K562 (cell line): ENCODE results near the gene HBQ1. TPM values are rescaled to one million over a fixed set of nuclear protein-coding genes. Genes with fewer than 3 reads are reported as not detected.

Experiments used
- BHLHE40 ChIP-seq: IDR thresholded peaks from 2 replicates; pipeline ENCODE4 v1.6.1; 2011; ENCODE audit warnings: low read length, improper control_type of control experiment
- CREBBP ChIP-seq: IDR thresholded peaks from one replicate; pipeline ENCODE4 v1.6.1; 2012; ENCODE audit warnings: low read depth, mild to moderate bottlenecking, control low read depth, inconsistent platforms, low read length
- ETS2 ChIP-seq: IDR thresholded peaks from 2 replicates; pipeline ENCODE4 v1.6.1; 2016; ENCODE audit warnings: borderline replicate concordance, missing genetic modification characterization, mild to moderate bottlenecking, moderate library complexity, missing compliant biosample characterization; ENCODE audit not compliant: poor library complexity, severe bottlenecking
- MBD2 ChIP-seq: sonication (generic); IDR thresholded peaks from 2 replicates; pipeline ENCODE4 v1.6.1; 2016; ENCODE audit warnings: low read depth, borderline replicate concordance
- PML ChIP-seq: IDR thresholded peaks from 2 replicates; pipeline ENCODE4 v1.6.1; 2012; ENCODE audit warnings: low read length, inconsistent platforms
- TOE1 ChIP-seq, 2 experiments: fragments of 450-650 bp in 1 of 2; sonication (generic) in 1 of 2; formaldehyde crosslinking in 1 of 2; IDR thresholded peaks; 2 replicates each; pipeline versions ENCODE4 v1.7.1 to v1.8.0; 2016 to 2022; ENCODE audit warnings: borderline replicate concordance in 2 of 2, mild to moderate bottlenecking in 2 of 2, antibody characterized with exemption in 1 of 2, inconsistent platforms in 1 of 2, low read depth in 1 of 2, missing genetic modification reagents in 1 of 2, moderate library complexity in 1 of 2
- ZBTB7A ChIP-seq: IDR thresholded peaks from 2 replicates; pipeline ENCODE4 v1.6.1; 2011; ENCODE audit warnings: low read depth, mild to moderate bottlenecking, low read length, moderate library complexity, borderline replicate concordance; ENCODE audit not compliant: control insufficient read depth
- ZFP36 ChIP-seq: fragments of 150-350 bp; IDR thresholded peaks from 2 replicates; pipeline ENCODE4 v1.6.1; 2018; ENCODE audit warnings: low read length, low read depth; ENCODE audit not compliant: partially characterized antibody
- ZNF124 ChIP-seq: sonication (generic); formaldehyde crosslinking; IDR thresholded peaks from 2 replicates; pipeline ENCODE4 v1.8.1; 2022; ENCODE audit warnings: missing genetic modification reagents
- ZNF212 ChIP-seq: fragments of 450-650 bp; formaldehyde crosslinking; IDR thresholded peaks from 2 replicates; pipeline ENCODE4 v1.4.0; 2020; ENCODE audit warnings: mild to moderate bottlenecking
- ZNF444 ChIP-seq: fragments of 250-450 bp; sonication (Bioruptor Pico); IDR thresholded peaks from 2 replicates; pipeline ENCODE4 v1.4.0; 2020; ENCODE audit warnings: mild to moderate bottlenecking, moderate library complexity
- polyA plus RNA-seq, 8 experiments: library from polyadenylated mRNA; depleted of rRNA in 4 of 8; stranded (reverse) in 5 of 8; unstranded in 3 of 8; fragments of >200 nt; fragmentation: Nextera tagmentation in 2 of 8; fragmentation: Illumina TruSeq in 1 of 8; extraction: Ambion mirVana in 2 of 8; extraction: Trizol in 1 of 8; gene quantifications; 2 replicates each; pipeline versions ENCODE4 v1.2.1 to v1.2.3, GENCODE V29; 2011 to 2014; ENCODE audit warnings: inconsistent platforms in 1 of 8, missing spikeins in 1 of 8
- total RNA-seq, 7 experiments: library from RNA; depleted of rRNA in 6 of 7; stranded (reverse); fragments of >200 nt in 6 of 7; fragmentation: Illumina TruSeq in 2 of 7; extraction: Trizol in 2 of 7; gene quantifications; 2 replicates each; pipeline versions ENCODE4 v1.2.1 to v1.2.3, GENCODE V29; 2011 to 2021; ENCODE audit warnings: low replicate concordance in 1 of 7
- TF ChIP-seq, protein P1 (sequence below): sonication (generic); formaldehyde crosslinking; IDR thresholded peaks from 2 replicates; pipeline ENCODE4 v1.8.0; 2023; ENCODE audit warnings: missing genetic modification reagents, mild to moderate bottlenecking, borderline replicate concordance
- TF ChIP-seq, protein P2 (sequence below): fragments of 250-450 bp; sonication (Bioruptor Pico); IDR thresholded peaks from 2 replicates; pipeline ENCODE4 v1.4.0; 2020; ENCODE audit warnings: borderline replicate concordance
- TF ChIP-seq, protein P3 (sequence below): fragments of 200-800 bp; sonication (Bioruptor generic); IDR thresholded peaks from 2 replicates; pipeline ENCODE4 v1.6.1; 2017; ENCODE audit warnings: missing genetic modification characterization, missing compliant biosample characterization
- TF ChIP-seq, protein P4 (sequence below): conservative IDR thresholded peaks from 2 replicates; pipeline ENCODE4 v1.6.1; 2011; ENCODE audit warnings: low read depth, mild to moderate bottlenecking, low read length; ENCODE audit not compliant: control insufficient read depth

The HBQ1 gene
- total and polyA plus RNA-seq, 9 of the 15 experiments (the other 6 are each of a cell fraction or from before 2014, with no cell fraction given): 2.3 to 190 (median 19.8) TPM

DNA sequence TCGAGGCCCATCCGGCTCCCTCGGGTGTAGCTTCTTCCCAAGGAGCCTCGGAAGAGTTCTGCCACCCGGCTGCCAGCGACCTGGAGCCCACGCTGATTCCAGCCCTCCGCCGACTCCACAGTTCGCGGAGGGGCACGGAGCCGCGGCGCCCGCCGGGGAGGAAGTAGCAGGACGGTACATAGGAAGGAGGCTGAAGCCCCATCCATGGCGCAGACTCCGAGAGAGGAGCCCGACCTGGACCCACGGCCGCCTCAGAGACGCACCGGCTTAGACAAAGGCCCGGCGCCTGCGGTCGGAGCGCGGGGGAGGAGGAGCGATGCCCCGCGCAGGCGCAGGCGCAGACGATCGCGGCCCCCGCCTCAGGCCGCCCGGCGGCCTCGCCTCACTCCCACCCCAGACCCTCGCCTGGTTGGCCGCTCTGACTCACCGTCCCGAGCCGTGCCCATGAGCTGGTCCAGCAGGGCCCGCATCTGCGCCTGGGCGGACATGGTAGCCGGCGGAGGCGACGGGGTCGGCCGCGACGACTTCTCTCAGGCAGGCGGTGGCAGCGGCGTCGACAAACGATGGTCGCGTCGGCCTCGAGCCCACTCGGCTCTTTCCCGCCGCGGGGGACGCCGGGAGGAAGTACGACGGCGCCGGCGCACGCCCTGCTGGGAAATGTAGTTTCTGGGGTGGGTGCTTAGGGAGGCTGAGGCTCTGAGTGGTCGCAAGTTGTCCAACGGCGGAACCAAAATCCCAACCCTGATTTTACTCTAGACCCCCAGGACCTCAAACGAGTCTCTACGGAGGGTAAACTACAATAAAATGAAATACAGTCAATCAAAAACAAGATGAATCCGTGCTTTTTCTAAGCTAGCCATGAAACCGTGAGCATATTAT, 48.8 kb downstream of the HBQ1 start, which contains the start of gene LUC7L (continued):
- TF ChIP-seq, protein P1, sequence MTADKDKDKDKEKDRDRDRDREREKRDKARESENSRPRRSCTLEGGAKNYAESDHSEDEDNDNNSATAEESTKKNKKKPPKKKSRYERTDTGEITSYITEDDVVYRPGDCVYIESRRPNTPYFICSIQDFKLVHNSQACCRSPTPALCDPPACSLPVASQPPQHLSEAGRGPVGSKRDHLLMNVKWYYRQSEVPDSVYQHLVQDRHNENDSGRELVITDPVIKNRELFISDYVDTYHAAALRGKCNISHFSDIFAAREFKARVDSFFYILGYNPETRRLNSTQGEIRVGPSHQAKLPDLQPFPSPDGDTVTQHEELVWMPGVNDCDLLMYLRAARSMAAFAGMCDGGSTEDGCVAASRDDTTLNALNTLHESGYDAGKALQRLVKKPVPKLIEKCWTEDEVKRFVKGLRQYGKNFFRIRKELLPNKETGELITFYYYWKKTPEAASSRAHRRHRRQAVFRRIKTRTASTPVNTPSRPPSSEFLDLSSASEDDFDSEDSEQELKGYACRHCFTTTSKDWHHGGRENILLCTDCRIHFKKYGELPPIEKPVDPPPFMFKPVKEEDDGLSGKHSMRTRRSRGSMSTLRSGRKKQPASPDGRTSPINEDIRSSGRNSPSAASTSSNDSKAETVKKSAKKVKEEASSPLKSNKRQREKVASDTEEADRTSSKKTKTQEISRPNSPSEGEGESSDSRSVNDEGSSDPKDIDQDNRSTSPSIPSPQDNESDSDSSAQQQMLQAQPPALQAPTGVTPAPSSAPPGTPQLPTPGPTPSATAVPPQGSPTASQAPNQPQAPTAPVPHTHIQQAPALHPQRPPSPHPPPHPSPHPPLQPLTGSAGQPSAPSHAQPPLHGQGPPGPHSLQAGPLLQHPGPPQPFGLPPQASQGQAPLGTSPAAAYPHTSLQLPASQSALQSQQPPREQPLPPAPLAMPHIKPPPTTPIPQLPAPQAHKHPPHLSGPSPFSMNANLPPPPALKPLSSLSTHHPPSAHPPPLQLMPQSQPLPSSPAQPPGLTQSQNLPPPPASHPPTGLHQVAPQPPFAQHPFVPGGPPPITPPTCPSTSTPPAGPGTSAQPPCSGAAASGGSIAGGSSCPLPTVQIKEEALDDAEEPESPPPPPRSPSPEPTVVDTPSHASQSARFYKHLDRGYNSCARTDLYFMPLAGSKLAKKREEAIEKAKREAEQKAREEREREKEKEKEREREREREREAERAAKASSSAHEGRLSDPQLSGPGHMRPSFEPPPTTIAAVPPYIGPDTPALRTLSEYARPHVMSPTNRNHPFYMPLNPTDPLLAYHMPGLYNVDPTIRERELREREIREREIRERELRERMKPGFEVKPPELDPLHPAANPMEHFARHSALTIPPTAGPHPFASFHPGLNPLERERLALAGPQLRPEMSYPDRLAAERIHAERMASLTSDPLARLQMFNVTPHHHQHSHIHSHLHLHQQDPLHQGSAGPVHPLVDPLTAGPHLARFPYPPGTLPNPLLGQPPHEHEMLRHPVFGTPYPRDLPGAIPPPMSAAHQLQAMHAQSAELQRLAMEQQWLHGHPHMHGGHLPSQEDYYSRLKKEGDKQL (CRISPR knock-in tag): no peak
- peak; percentile 66; the same call in 1 of the 2 replicates for TF ChIP-seq ZNF124 (CRISPR knock-in tag)
- peak; percentile 1 for TF ChIP-seq ZFP36
- TF ChIP-seq PML: peak; percentile 87
- TF ChIP-seq ZNF212 (CRISPR knock-in tag): 0 out of 2 replicates have a peak, but pooled peaks have one; percentile 62
- no peak for TF ChIP-seq CREBBP
- no peak for TF ChIP-seq ZNF444
- TF ChIP-seq, protein P2, sequence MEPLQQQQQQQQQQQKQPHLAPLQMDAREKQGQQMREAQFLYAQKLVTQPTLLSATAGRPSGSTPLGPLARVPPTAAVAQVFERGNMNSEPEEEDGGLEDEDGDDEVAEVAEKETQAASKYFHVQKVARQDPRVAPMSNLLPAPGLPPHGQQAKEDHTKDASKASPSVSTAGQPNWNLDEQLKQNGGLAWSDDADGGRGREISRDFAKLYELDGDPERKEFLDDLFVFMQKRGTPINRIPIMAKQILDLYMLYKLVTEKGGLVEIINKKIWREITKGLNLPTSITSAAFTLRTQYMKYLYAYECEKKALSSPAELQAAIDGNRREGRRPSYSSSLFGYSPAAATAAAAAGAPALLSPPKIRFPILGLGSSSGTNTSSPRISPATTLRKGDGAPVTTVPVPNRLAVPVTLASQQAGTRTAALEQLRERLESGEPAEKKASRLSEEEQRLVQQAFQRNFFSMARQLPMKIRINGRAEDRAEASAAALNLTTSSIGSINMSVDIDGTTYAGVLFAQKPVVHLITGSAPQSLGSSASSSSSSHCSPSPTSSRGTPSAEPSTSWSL: 0 out of 2 replicates have a peak, but pooled peaks have one; percentile 53
- peak; percentile 98 for TF ChIP-seq ZBTB7A
- TF ChIP-seq ETS2 (tag): no peak
- peak; percentile 20; the same call in 1 of the 2 replicates for TF ChIP-seq BHLHE40
- TF ChIP-seq, protein P3, sequence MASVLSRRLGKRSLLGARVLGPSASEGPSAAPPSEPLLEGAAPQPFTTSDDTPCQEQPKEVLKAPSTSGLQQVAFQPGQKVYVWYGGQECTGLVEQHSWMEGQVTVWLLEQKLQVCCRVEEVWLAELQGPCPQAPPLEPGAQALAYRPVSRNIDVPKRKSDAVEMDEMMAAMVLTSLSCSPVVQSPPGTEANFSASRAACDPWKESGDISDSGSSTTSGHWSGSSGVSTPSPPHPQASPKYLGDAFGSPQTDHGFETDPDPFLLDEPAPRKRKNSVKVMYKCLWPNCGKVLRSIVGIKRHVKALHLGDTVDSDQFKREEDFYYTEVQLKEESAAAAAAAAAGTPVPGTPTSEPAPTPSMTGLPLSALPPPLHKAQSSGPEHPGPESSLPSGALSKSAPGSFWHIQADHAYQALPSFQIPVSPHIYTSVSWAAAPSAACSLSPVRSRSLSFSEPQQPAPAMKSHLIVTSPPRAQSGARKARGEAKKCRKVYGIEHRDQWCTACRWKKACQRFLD (CRISPR knock-in tag): 0 out of 2 replicates have a peak, but pooled peaks have one; percentile 64
- TF ChIP-seq, protein P4, sequence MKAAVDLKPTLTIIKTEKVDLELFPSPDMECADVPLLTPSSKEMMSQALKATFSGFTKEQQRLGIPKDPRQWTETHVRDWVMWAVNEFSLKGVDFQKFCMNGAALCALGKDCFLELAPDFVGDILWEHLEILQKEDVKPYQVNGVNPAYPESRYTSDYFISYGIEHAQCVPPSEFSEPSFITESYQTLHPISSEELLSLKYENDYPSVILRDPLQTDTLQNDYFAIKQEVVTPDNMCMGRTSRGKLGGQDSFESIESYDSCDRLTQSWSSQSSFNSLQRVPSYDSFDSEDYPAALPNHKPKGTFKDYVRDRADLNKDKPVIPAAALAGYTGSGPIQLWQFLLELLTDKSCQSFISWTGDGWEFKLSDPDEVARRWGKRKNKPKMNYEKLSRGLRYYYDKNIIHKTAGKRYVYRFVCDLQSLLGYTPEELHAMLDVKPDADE: peak; percentile 97
- TF ChIP-seq MBD2: peak; percentile 87
- peak; percentile 59; the same call in 1 of the 2 replicates for TF ChIP-seq TOE1 (IDR thresholded peaks at IDR 0.05; ENCODE audit: borderline replicate concordance)
- TF ChIP-seq TOE1 (CRISPR knock-in tag; IDR thresholded peaks at IDR 0.05; ENCODE audit: borderline replicate concordance, low read depth): no peak
